ENCODE data around the gene B3GNT3.
"Not testable (repeated sequence)": the region's sequence is repeated elsewhere in the genome, so short reads cannot be mapped to it uniquely, and the experiment has no call there.

DNA sequence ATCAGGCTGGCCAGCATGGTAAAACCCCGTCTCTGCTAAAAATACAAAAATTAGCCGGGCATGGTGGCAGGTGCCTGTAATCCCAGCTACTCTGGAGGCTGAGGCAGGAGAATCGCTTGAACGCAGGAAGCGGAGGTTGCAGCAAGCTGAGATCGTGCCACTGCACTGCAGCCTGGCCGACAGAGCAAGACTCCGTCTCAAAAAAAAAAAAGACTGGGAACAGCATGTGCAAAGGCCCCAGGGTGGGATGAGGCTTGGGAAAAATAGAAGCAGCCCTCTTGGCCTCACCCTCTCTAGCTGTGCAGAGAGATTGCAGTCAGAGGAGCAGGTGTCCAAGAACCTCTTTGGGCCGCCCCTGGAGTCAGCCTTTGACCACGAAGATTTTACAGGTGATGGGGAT, 17.1 kb upstream of the B3GNT3 start:
- TF ChIP-seq POLR2AphosphoS5 (IDR thresholded peaks at IDR 0.05; ENCODE audit: low read depth, low read length); POLR2A (IDR thresholded peaks at IDR 0.05; ENCODE audit: low read depth, low read length); TAF1 (IDR thresholded peaks at IDR 0.05; ENCODE audit: borderline replicate concordance, low read depth, low read length): not testable (repeated sequence)
